HepG2 (cell line): ENCODE measurements around the gene LRRC51. TPM values are rescaled to one million over a fixed set of nuclear protein-coding genes. Genes with fewer than 3 reads are reported as not detected.

Experiments used
- ATAD3A ChIP-seq: sonication (generic); formaldehyde crosslinking; IDR thresholded peaks from 2 replicates; pipeline ENCODE4 v1.4.0; 2020; ENCODE audit warnings: missing genetic modification reagents
- ATF2 ChIP-seq: sonication (generic); formaldehyde crosslinking; IDR thresholded peaks from 2 replicates; pipeline ENCODE4 v1.4.0; 2020; ENCODE audit warnings: missing genetic modification reagents
- BRF2 ChIP-seq: sonication (generic); formaldehyde crosslinking; IDR thresholded peaks from 2 replicates; pipeline ENCODE4 v1.8.1; 2022; ENCODE audit warnings: mild to moderate bottlenecking, missing genetic modification reagents
- EED ChIP-seq: sonication (generic); formaldehyde crosslinking; IDR thresholded peaks from 2 replicates; pipeline ENCODE4 v1.5.0; 2020; ENCODE audit warnings: mild to moderate bottlenecking, missing genetic modification reagents
- ESRRA ChIP-seq: sonication (generic); formaldehyde crosslinking; IDR thresholded peaks from 2 replicates; pipeline ENCODE4 v1.5.1; 2020; ENCODE audit warnings: mild to moderate bottlenecking, low read depth, missing genetic modification reagents
- HCFC1 ChIP-seq: fragments of 150-350 bp; IDR thresholded peaks from 2 replicates; pipeline ENCODE4 v1.6.1; 2014; ENCODE audit warnings: low read depth, low read length
- KLF16 ChIP-seq, 2 experiments: sonication (generic) in 1 of 2; formaldehyde crosslinking in 1 of 2; IDR thresholded peaks; 2 replicates each; pipeline versions ENCODE4 v1.6.1 to v1.8.0; 2016 to 2023; ENCODE audit warnings: missing genetic modification reagents in 2 of 2, missing compliant biosample characterization in 1 of 2
- NFE2L2 ChIP-seq: fragments of 150-350 bp; IDR thresholded peaks from 2 replicates; pipeline ENCODE4 v1.6.1; 2014; ENCODE audit warnings: low read length
- PCBP1 ChIP-seq: fragments of 200-400 bp; formaldehyde crosslinking; IDR thresholded peaks from 2 replicates; pipeline ENCODE4 v1.6.1; 2017; ENCODE audit warnings: mild to moderate bottlenecking, low read depth, low read length, borderline replicate concordance
- PRDM15 ChIP-seq: sonication (generic); formaldehyde crosslinking; IDR thresholded peaks from 2 replicates; pipeline ENCODE4 v1.4.0; 2020; ENCODE audit warnings: missing genetic modification reagents
- SOX5 ChIP-seq: IDR thresholded peaks from 2 replicates; pipeline ENCODE4 v1.6.1; 2016; ENCODE audit warnings: borderline replicate concordance
- STAT5B ChIP-seq: sonication (generic); formaldehyde crosslinking; IDR thresholded peaks from 2 replicates; pipeline ENCODE4 v1.4.0; 2020; ENCODE audit warnings: missing genetic modification reagents
- TBP ChIP-seq: sonication (generic); formaldehyde crosslinking; IDR thresholded peaks from 2 replicates; pipeline ENCODE4 v1.5.0; 2020; ENCODE audit warnings: missing genetic modification reagents
- ZFP62 ChIP-seq: sonication (generic); formaldehyde crosslinking; IDR thresholded peaks from 2 replicates; pipeline ENCODE4 v1.4.0; 2020; ENCODE audit warnings: missing genetic modification reagents
- ZFP91 ChIP-seq: sonication (generic); formaldehyde crosslinking; IDR thresholded peaks from 2 replicates; pipeline ENCODE4 v1.9.0; 2022; ENCODE audit warnings: missing genetic modification reagents, mild to moderate bottlenecking, borderline replicate concordance
- ZMYM4 ChIP-seq: sonication (generic); formaldehyde crosslinking; IDR thresholded peaks from 2 replicates; pipeline ENCODE4 v1.8.1; 2023; ENCODE audit warnings: mild to moderate bottlenecking, missing genetic modification reagents
- ZNF512B ChIP-seq: sonication (generic); formaldehyde crosslinking; IDR thresholded peaks from 2 replicates; pipeline ENCODE4 v1.5.1; 2020; ENCODE audit warnings: missing genetic modification reagents, mild to moderate bottlenecking, borderline replicate concordance
- ZNF644 ChIP-seq: IDR thresholded peaks from 2 replicates; pipeline ENCODE4 v1.6.1; 2016; ENCODE audit warnings: low read depth
- ZNF841 ChIP-seq: sonication (generic); formaldehyde crosslinking; IDR thresholded peaks from 2 replicates; pipeline ENCODE4 v1.8.1; 2023; ENCODE audit warnings: missing genetic modification reagents, borderline replicate concordance
- polyA plus RNA-seq, 8 experiments: library from polyadenylated mRNA; depleted of rRNA in 3 of 8; stranded (reverse) in 7 of 8; unstranded in 1 of 8; fragments of >200 nt; fragmentation: Illumina TruSeq in 4 of 8; extraction: Trizol in 4 of 8; gene quantifications; 2 replicates each; pipeline versions ENCODE4 v1.2.1 to v1.2.3, GENCODE V29; 2011 to 2016; ENCODE audit warnings: low read depth in 4 of 8, missing spikeins in 1 of 8, mixed read lengths in 1 of 8; ENCODE audit not compliant: insufficient read depth in 1 of 8
- total RNA-seq, 5 experiments: library from RNA; depleted of rRNA; stranded (reverse); fragments of >200 nt; fragmentation: Illumina TruSeq; extraction: Trizol; gene quantifications; 2 replicates each; pipeline ENCODE4 v1.2.3, GENCODE V29; 2016; ENCODE audit warnings: low read depth in 1 of 5

LRRC51 gene
- total and polyA plus RNA-seq, 2 of the 13 experiments (the other 11 are each of a cell fraction or from before 2014, with no cell fraction given) = 5.3 to 6.0 TPM

- TF ChIP-seq BRF2 (CRISPR knock-in tag) (no peak), ESRRA (CRISPR knock-in tag) (no peak), KLF16 (CRISPR knock-in tag; IDR thresholded peaks at IDR 0.05) (peak in 1 of 2 experiments; percentile 24; a peak in 1 of 4 replicates), TBP (CRISPR knock-in tag) (no peak), PCBP1 (0 out of 2 replicates have a peak, but pooled peaks have one; percentile 43), EED (CRISPR knock-in tag) (no peak), ZNF841 (CRISPR knock-in tag) (no peak), ZFP91 (peak; percentile 96), ZNF512B (no peak), NFE2L2 (no peak), ATAD3A (no peak), PRDM15 (peak; percentile 95), ZNF644 (CRISPR knock-in tag) (no peak), STAT5B (CRISPR knock-in tag) (no peak), ZFP62 (CRISPR knock-in tag) (no peak), ATF2 (CRISPR knock-in tag) (no peak), SOX5 (CRISPR knock-in tag) (no peak), HCFC1 (no peak), ZMYM4 (CRISPR knock-in tag) (no peak; the same call in 1 of the 2 replicates)
These were observed 39.1 kb upstream of the LRRC51 start (continued) for GRCh38 chr11:72041364-72042063.
